GM03348 (cell line): Measurements from ENCODE around the gene CDH26.
"Not testable (repeated sequence)": the region's sequence is repeated elsewhere in the genome, so short reads cannot be mapped to it uniquely, and the experiment has no call there.

Experiments used
- DNase-seq: peaks from one replicate; pipeline ENCODE4 v3.0.0; 2012; ENCODE audit warnings: low spot score

The CDH26 gene

GRCh38 chr20:60013296-60014139 is 55.3 kb downstream of the CDH26 start:
- DNase-seq: peak; percentile 45

- DNase-seq: no peak
These were observed 58.2 kb downstream of the CDH26 start for GRCh38 chr20:60016406-60016805.

GRCh38 chr20:60020251-60020650 is 62.0 kb downstream of the CDH26 start:
- no peak for DNase-seq

- no peak for DNase-seq
These were observed 62.9 kb downstream of the CDH26 start for GRCh38 chr20:60021104-60021503.

- DNase-seq: no peak
These were observed 64.6 kb downstream of the CDH26 start for GRCh38 chr20:60022849-60023248.

- no peak for DNase-seq
These were observed 66.0 kb downstream of the CDH26 start for GRCh38 chr20:60024245-60024644.

- no peak for DNase-seq
These were observed 66.6 kb downstream of the CDH26 start for GRCh38 chr20:60024801-60025200.

- no peak for DNase-seq
These were observed 67.8 kb downstream of the CDH26 start for GRCh38 chr20:60026010-60026409.

GRCh38 chr20:60030471-60030870 is 72.2 kb downstream of the CDH26 start:
- DNase-seq: no peak

GRCh38 chr20:60031107-60031506 is 72.9 kb downstream of the CDH26 start:
- DNase-seq: no peak

- no peak for DNase-seq
These were observed 76.2 kb downstream of the CDH26 start for GRCh38 chr20:60034231-60035110.

- DNase-seq: no peak
These were observed 77.3 kb downstream of the CDH26 start for GRCh38 chr20:60035486-60035885.

GRCh38 chr20:60036346-60036745 is 78.1 kb downstream of the CDH26 start:
- no peak for DNase-seq

- DNase-seq: peak; percentile 45
These were observed 78.7 kb downstream of the CDH26 start for GRCh38 chr20:60036746-60037499.

GRCh38 chr20:60038400-60039008 is 80.3 kb downstream of the CDH26 start:
- DNase-seq: no peak

GRCh38 chr20:60039526-60039925 is 81.3 kb downstream of the CDH26 start:
- no peak for DNase-seq

- DNase-seq: no peak
These were observed 82.4 kb downstream of the CDH26 start for GRCh38 chr20:60040471-60041162.

GRCh38 chr20:60041436-60042165 is 83.4 kb downstream of the CDH26 start:
- DNase-seq: not testable (repeated sequence)

- DNase-seq: no peak
These were observed 85.2 kb downstream of the CDH26 start for GRCh38 chr20:60043435-60043834.

- peak; percentile 39 for DNase-seq
These were observed 87.8 kb downstream of the CDH26 start for GRCh38 chr20:60046011-60046413.

GRCh38 chr20:60046436-60046835 is 88.2 kb downstream of the CDH26 start:
- no peak for DNase-seq
